RWPE2 (cell line): Measurements from ENCODE around the gene ZNF689.

ENCODE experiments used
- ATAC-seq: fragments of 200-7000 bp; cut with Tn5 transposase; 3 replicates; pipeline ENCODE4 v1.9.1; 2021; ENCODE audit warnings: low read depth
- DNase-seq: peaks from one replicate; pipeline ENCODE4 v3.0.0-alpha.2; 2020; ENCODE audit warnings: low spot score
- H3K27ac ChIP-seq: fragments of 450-650 bp; 2 replicates; pipeline ENCODE4 v1.5.1; 2017; ENCODE audit warnings: mild to moderate bottlenecking; ENCODE audit not compliant: poor library complexity, severe bottlenecking
- H3K27me3 ChIP-seq: fragments of 250-450 bp; sonication (Bioruptor Pico); 2 replicates; pipeline ENCODE4 v1.5.1; 2021; ENCODE audit warnings: mild to moderate bottlenecking, moderate library complexity; ENCODE audit not compliant: insufficient read depth, poor library complexity, severe bottlenecking
- H3K36me3 ChIP-seq: fragments of 250-450 bp; sonication (Bioruptor Pico); 2 replicates; pipeline ENCODE4 v1.5.1; 2020; ENCODE audit warnings: low read depth, mild to moderate bottlenecking, moderate library complexity
- H3K4me1 ChIP-seq: fragments of 250-450 bp; sonication (Bioruptor Pico); 2 replicates; pipeline ENCODE4 v1.5.1; 2021; ENCODE audit warnings: mild to moderate bottlenecking, moderate library complexity; ENCODE audit not compliant: insufficient read depth, poor library complexity, severe bottlenecking
- H3K4me3 ChIP-seq: fragments of 250-450 bp; sonication (Bioruptor Pico); 2 replicates; pipeline ENCODE4 v1.5.1; 2021; ENCODE audit warnings: mild to moderate bottlenecking, moderate library complexity; ENCODE audit not compliant: severe bottlenecking
- H3K9me3 ChIP-seq: fragments of 250-450 bp; sonication (Bioruptor Pico); 2 replicates; pipeline ENCODE4 v1.5.1; 2021; ENCODE audit warnings: mild to moderate bottlenecking, moderate library complexity; ENCODE audit not compliant: severe bottlenecking
- CTCF ChIP-seq: fragments of 450-650 bp; IDR thresholded peaks from one replicate; pipeline ENCODE4 v1.5.1; 2017; ENCODE audit warnings: mild to moderate bottlenecking, moderate library complexity; ENCODE audit not compliant: poor library complexity, severe bottlenecking

The ZNF689 gene

GRCh38 chr16:30656388-30656787, 46.2 kb upstream of the ZNF689 start:
- Histone ChIP-seq H3K4me1 (no peaks in the 10 kb centered on the region), H3K4me3 (no peak overlapping the region), H3K27ac (peak overlapping the region; percentile 94), H3K27me3 (no peaks in the 10 kb centered on the region), H3K36me3 (peaks cover 43% of the 10 kb centered on the region), H3K9me3 (no peaks in the 10 kb centered on the region)
- ATAC-seq = no peak
- no peak for TF ChIP-seq CTCF
- DNase-seq = no peak

GRCh38 chr16:30655815-30656347, 45.7 kb upstream of the ZNF689 start:
- H3K9me3 ChIP-seq = no peaks in the 10 kb centered on the region
- no peak overlapping the region for H3K27ac ChIP-seq
- no peak overlapping the region for H3K4me3 ChIP-seq
- H3K4me1 ChIP-seq = no peaks in the 10 kb centered on the region
- DNase-seq (no peak), ATAC-seq (no peak)
- H3K27me3 ChIP-seq = no peaks in the 10 kb centered on the region
- H3K36me3 ChIP-seq = peaks cover 38% of the 10 kb centered on the region
- TF ChIP-seq CTCF = no peak

GRCh38 chr16:30654856-30655255, 44.7 kb upstream of the ZNF689 start:
- H3K27me3 ChIP-seq = no peaks in the 10 kb centered on the region
- peaks cover 30% of the 10 kb centered on the region for H3K36me3 ChIP-seq
- H3K4me1 ChIP-seq = peaks cover 5% of the 10 kb centered on the region
- no peak for DNase-seq
- no peak overlapping the region for H3K27ac ChIP-seq
- no peak for TF ChIP-seq CTCF
- H3K4me3 ChIP-seq = no peak overlapping the region
- H3K9me3 ChIP-seq = no peaks in the 10 kb centered on the region
- ATAC-seq = no peak

GRCh38 chr16:30652718-30653117, 42.5 kb upstream of the ZNF689 start:
- Histone ChIP-seq H3K9me3 (no peaks in the 10 kb centered on the region), H3K27me3 (no peaks in the 10 kb centered on the region), H3K4me1 (peaks cover 6% of the 10 kb centered on the region), H3K36me3 (peaks cover 30% of the 10 kb centered on the region), H3K4me3 (no peak overlapping the region), H3K27ac (no peak overlapping the region)
- no peak for ATAC-seq
- TF ChIP-seq CTCF = no peak
- no peak for DNase-seq

- Histone ChIP-seq H3K27ac (peak overlapping the region; percentile 62), H3K27me3 (no peaks in the 10 kb centered on the region), H3K9me3 (no peaks in the 10 kb centered on the region), H3K36me3 (peaks cover 28% of the 10 kb centered on the region), H3K4me1 (peaks cover 6% of the 10 kb centered on the region), H3K4me3 (peak overlapping the region; percentile 83)
- DNase-seq (no peak), ATAC-seq (no peak)
- no peak for TF ChIP-seq CTCF
Measured at GRCh38 chr16:30652005-30652296, 41.8 kb upstream of the ZNF689 start.
